Measurements from ENCODE around the gene PEX6. TPM values are rescaled to one million over a fixed set of nuclear protein-coding genes. Genes with fewer than 3 reads are reported as not detected.

Gene PEX6
- total RNA-seq, 1 experiment from 2014 or later: 25.8 TPM

DNA sequence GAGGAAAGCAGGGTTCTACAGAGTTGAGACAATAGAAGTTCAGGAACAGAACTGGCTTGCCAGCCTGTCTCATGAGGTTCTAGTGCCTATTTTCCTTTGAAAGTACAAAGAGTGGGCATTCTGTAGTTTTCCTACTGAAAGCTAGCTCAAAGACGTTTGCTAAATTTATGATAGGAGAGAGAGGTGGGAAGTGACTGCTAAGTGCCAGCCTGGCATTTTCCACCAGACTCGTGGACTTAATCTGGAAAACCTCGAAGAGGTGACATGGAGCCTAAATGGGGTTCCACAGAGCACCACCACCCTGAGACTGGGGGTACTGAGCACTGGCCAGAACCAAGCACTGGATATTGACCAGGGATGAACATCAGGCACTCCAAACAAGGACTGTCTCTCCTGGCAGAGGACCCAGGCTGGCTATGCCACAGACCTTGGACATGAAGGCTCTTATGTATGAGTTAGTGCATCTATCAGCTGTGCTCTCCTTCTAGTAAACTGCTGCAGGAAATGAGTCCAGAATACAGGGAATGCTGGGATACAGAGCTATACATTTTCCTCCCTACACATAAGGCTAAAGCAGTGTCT, 7.1 kb downstream of the PEX6 start:
- POLR2A ChIA-PET: interaction anchor here (0.5 to 1.9 kb wide), 8 partner anchors 7 to 400 kb away, joined by 3 to 10 read pairs (median 4); partner anchors contain the start of genes PEX6 and PPP2R5D
- H3K9me3 Mint-ChIP-seq (ENCODE audit: unreplicated experiment): no peaks in the 10 kb centered on the region
- CTCF ChIA-PET: interaction anchor here (1.0 kb wide), 1 partner anchor 70 kb away, joined by 3 read pairs; no protein-coding TSS in a partner anchor
- no peak overlapping the region for H3K27ac Mint-ChIP-seq (ENCODE audit: low read depth, unreplicated experiment)
- DNase-seq (ENCODE audit: unreplicated experiment): no peak
- H3K27me3 Mint-ChIP-seq (ENCODE audit: insufficient read depth, unreplicated experiment): no peaks in the 10 kb centered on the region
- H3K4me3 Mint-ChIP-seq (ENCODE audit: unreplicated experiment): no peak overlapping the region
- H3K4me1 Mint-ChIP-seq (ENCODE audit: insufficient read depth, unreplicated experiment): peaks cover 10% of the 10 kb centered on the region
- intact Hi-C loops (cut with micrococcal nuclease): no loop called here
- peaks cover 33% of the 10 kb centered on the region for H3K36me3 Mint-ChIP-seq (ENCODE audit: insufficient read depth, unreplicated experiment)
- TF ChIP-seq, protein P1, sequence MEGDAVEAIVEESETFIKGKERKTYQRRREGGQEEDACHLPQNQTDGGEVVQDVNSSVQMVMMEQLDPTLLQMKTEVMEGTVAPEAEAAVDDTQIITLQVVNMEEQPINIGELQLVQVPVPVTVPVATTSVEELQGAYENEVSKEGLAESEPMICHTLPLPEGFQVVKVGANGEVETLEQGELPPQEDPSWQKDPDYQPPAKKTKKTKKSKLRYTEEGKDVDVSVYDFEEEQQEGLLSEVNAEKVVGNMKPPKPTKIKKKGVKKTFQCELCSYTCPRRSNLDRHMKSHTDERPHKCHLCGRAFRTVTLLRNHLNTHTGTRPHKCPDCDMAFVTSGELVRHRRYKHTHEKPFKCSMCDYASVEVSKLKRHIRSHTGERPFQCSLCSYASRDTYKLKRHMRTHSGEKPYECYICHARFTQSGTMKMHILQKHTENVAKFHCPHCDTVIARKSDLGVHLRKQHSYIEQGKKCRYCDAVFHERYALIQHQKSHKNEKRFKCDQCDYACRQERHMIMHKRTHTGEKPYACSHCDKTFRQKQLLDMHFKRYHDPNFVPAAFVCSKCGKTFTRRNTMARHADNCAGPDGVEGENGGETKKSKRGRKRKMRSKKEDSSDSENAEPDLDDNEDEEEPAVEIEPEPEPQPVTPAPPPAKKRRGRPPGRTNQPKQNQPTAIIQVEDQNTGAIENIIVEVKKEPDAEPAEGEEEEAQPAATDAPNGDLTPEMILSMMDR (IDR thresholded peaks at IDR 0.05; ENCODE audit: unreplicated experiment): no peak
- BruUV-seq (replicated peaks): no TSS peak

DNA sequence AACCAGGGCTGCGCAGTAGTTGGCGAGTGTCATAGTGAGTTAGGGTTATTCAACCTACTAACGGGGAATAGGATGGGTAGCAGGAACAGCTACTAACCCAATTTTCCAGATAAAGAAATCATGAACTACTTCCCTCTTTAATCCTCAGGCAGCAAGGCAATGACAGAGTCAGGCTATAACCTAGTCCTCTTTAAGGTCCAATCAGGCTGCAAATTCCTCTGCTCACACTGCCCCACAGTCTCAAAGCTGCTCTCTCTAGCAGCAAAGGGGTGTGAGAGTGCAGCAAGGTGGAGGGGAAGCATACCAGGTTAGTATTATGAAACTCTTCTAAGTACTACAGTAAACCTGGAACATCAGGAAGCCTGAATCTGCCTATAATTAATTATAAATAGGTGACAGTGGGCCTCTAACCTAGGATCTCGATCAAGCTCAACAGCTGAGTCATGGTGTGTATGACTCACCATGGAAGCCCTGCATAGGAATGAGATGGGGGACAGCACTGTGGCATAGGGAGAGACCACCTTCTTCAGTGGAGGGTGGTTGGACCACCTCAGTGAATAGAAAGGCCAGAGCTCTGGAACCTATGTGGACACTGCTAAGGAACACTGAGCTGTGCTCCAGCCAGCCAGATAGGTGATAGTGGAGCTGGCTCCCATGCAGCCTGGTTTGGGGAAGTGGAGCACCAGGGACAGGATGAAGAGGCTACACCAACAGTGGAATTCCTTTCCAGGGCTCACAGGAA, 7.9 kb downstream of the PEX6 start:
- peak; percentile 48 for DNase-seq (ENCODE audit: unreplicated experiment)
- ChIA-PET POLR2A (interaction anchor here (0.6 to 1.9 kb wide), 5 partner anchors 8 to 204 kb away, joined by 3 to 10 read pairs (median 4); partner anchors contain the start of genes PEX6 and PPP2R5D), CTCF (interaction anchor here (0.7 kb wide), 1 partner anchor 535 kb away, joined by 3 read pairs; no protein-coding TSS in a partner anchor)
- TF ChIP-seq, protein P1 (IDR thresholded peaks at IDR 0.05; ENCODE audit: unreplicated experiment): no peak
- peak overlapping the region; percentile 9 for H3K27ac Mint-ChIP-seq (ENCODE audit: low read depth, unreplicated experiment)
- no peaks in the 10 kb centered on the region for H3K27me3 Mint-ChIP-seq (ENCODE audit: insufficient read depth, unreplicated experiment)
- intact Hi-C loops (cut with micrococcal nuclease): no loop called here
- peaks cover 27% of the 10 kb centered on the region for H3K36me3 Mint-ChIP-seq (ENCODE audit: insufficient read depth, unreplicated experiment)
- H3K4me1 Mint-ChIP-seq (ENCODE audit: insufficient read depth, unreplicated experiment): peaks cover 7% of the 10 kb centered on the region
- H3K4me3 Mint-ChIP-seq (ENCODE audit: unreplicated experiment): no peak overlapping the region
- no peaks in the 10 kb centered on the region for H3K9me3 Mint-ChIP-seq (ENCODE audit: unreplicated experiment)
- BruUV-seq (replicated peaks): no TSS peak

DNA sequence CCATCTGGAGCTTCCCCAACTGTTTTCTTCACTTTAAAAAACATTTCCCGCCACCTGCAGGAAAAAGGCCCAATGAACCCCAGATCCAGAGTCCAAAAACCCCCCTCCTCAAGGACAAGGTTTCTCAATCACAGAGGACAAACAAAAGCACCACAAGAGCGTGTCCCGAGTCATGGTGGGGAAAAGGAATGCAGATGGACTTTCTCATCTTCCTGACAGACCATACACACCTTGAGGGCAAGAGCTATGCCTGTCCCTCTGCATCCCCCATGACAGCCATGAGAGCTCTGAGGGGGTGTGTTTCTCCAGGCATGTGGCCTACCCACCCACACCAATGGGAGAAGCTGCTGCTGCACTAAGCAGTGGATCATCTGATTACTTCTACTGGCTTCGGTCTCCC, 9.0 kb downstream of the PEX6 start:
- Mint-ChIP-seq H3K27me3 (ENCODE audit: insufficient read depth, unreplicated experiment) (no peaks in the 10 kb centered on the region), H3K4me1 (ENCODE audit: insufficient read depth, unreplicated experiment) (peaks cover 7% of the 10 kb centered on the region), H3K27ac (ENCODE audit: low read depth, unreplicated experiment) (no peak overlapping the region), H3K4me3 (ENCODE audit: unreplicated experiment) (no peak overlapping the region), H3K9me3 (ENCODE audit: unreplicated experiment) (no peaks in the 10 kb centered on the region), H3K36me3 (ENCODE audit: insufficient read depth, unreplicated experiment) (peaks cover 26% of the 10 kb centered on the region)
- TF ChIP-seq, protein P1 (IDR thresholded peaks at IDR 0.05; ENCODE audit: unreplicated experiment): no peak
- DNase-seq (ENCODE audit: unreplicated experiment): no peak
- POLR2A ChIA-PET: interaction anchor here (1.9 kb wide), 1 partner anchor 9 kb away, joined by 10 read pairs; the partner anchor contains the start of gene PEX6
- no TSS peak for BruUV-seq (replicated peaks)
- intact Hi-C loops (cut with micrococcal nuclease): no loop called here
- CTCF ChIA-PET: no interaction called here

DNA sequence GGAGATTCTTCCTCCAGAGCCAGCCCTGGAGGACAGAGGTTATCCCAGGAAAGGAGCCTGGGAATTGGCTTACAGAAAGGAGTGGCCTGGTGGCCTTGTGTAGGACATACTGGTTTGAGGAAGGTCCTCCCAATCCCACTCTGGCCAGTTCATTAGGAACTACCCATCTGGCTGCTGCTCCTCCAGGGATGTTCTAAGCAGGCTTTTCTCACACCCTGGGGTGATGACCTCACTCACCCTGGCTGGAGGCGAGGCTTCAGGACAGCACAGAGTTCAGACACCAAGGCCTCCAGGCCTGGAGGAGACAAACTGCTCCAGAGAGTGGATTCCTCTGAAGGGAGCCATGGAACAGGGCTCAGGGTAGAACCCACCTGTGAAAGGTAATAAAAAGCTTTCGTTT, 9.6 kb downstream of the PEX6 start:
- POLR2A ChIA-PET: no interaction called here
- Mint-ChIP-seq H3K27me3 (ENCODE audit: insufficient read depth, unreplicated experiment) (no peaks in the 10 kb centered on the region), H3K4me3 (ENCODE audit: unreplicated experiment) (no peak overlapping the region), H3K4me1 (ENCODE audit: insufficient read depth, unreplicated experiment) (peaks cover 7% of the 10 kb centered on the region), H3K36me3 (ENCODE audit: insufficient read depth, unreplicated experiment) (peaks cover 26% of the 10 kb centered on the region), H3K27ac (ENCODE audit: low read depth, unreplicated experiment) (no peak overlapping the region), H3K9me3 (ENCODE audit: unreplicated experiment) (no peaks in the 10 kb centered on the region)
- intact Hi-C loops (cut with micrococcal nuclease): no loop called here
- TF ChIP-seq, protein P1 (IDR thresholded peaks at IDR 0.05; ENCODE audit: unreplicated experiment): no peak
- no peak for DNase-seq (ENCODE audit: unreplicated experiment)
- CTCF ChIA-PET: no interaction called here
- no TSS peak for BruUV-seq (replicated peaks)

Measured in MCF 10A (cell line).